Mesendoderm (in vitro differentiated cells): ENCODE results near the gene ADAR.

Experiments
- DNase-seq: peaks from one replicate; pipeline ENCODE4 v3.0.0; 2013
- H2AK5ac ChIP-seq: 2 replicates; pipeline ENCODE4 v1.6.1; 2013; ENCODE audit warnings: low read length, inconsistent platforms
- H2BK120ac ChIP-seq: 2 replicates; pipeline ENCODE4 v1.6.1; 2013; ENCODE audit warnings: low read depth, mild to moderate bottlenecking, low read length, moderate library complexity, mixed read lengths
- H2BK15ac ChIP-seq: replicated peaks from 2 replicates; pipeline ENCODE4 v1.6.1; 2013; ENCODE audit warnings: low read depth, mild to moderate bottlenecking, moderate library complexity
- H2BK5ac ChIP-seq: 2 replicates; pipeline ENCODE4 v1.6.1; 2013; ENCODE audit warnings: low read length, inconsistent platforms
- H3K18ac ChIP-seq: 2 replicates; pipeline ENCODE4 v1.6.1; 2013; ENCODE audit warnings: mild to moderate bottlenecking, low read length, mixed read lengths
- H3K23ac ChIP-seq: one replicate; pipeline ENCODE4 v1.6.1; 2013; ENCODE audit warnings: low read length
- H3K27ac ChIP-seq: 2 replicates; pipeline ENCODE4 v1.5.1; 2013; ENCODE audit warnings: low read depth, mild to moderate bottlenecking, inconsistent platforms, low read length, moderate library complexity
- H3K27me3 ChIP-seq: 2 replicates; pipeline ENCODE4 v1.6.1; 2013; ENCODE audit warnings: low read length, control low read depth, mild to moderate bottlenecking, inconsistent platforms; ENCODE audit not compliant: insufficient read depth, poor library complexity
- H3K36me3 ChIP-seq: 2 replicates; pipeline ENCODE4 v1.6.1; 2013; ENCODE audit warnings: low read length, inconsistent platforms; ENCODE audit not compliant: control insufficient read depth, insufficient read depth
- H3K4ac ChIP-seq: one replicate; pipeline ENCODE4 v1.6.1; 2013; ENCODE audit warnings: low read depth, mild to moderate bottlenecking, low read length, moderate library complexity
- H3K4me1 ChIP-seq: 2 replicates; pipeline ENCODE4 v1.6.1; 2013; ENCODE audit warnings: low read depth, low read length, inconsistent platforms; ENCODE audit not compliant: control insufficient read depth
- H3K4me2 ChIP-seq: 2 replicates; pipeline ENCODE4 v1.6.1; 2013; ENCODE audit warnings: low read length
- H3K4me3 ChIP-seq: 2 replicates; pipeline ENCODE4 v1.5.1; 2013; ENCODE audit warnings: mild to moderate bottlenecking, low read length
- H3K56ac ChIP-seq: one replicate; pipeline ENCODE4 v1.6.1; 2013; ENCODE audit warnings: low read length
- H3K79me1 ChIP-seq: 2 replicates; pipeline ENCODE4 v1.6.1; 2013; ENCODE audit warnings: low read length, inconsistent platforms
- H3K79me2 ChIP-seq: 2 replicates; pipeline ENCODE4 v1.6.1; 2013; ENCODE audit warnings: mild to moderate bottlenecking, low read length; ENCODE audit not compliant: control insufficient read depth, insufficient read depth
- H3K9ac ChIP-seq: 2 replicates; pipeline ENCODE4 v1.6.1; 2013; ENCODE audit warnings: low read length, inconsistent platforms
- H4K5ac ChIP-seq: one replicate; pipeline ENCODE4 v1.6.1; 2013; ENCODE audit warnings: low read length
- H4K8ac ChIP-seq: one replicate; pipeline ENCODE4 v1.6.1; 2013; ENCODE audit warnings: low read depth, mild to moderate bottlenecking, control low read depth, low read length, moderate library complexity
- WGBS: extraction: QIAGEN DNeasy Blood & Tissue Kit; methylation state at CpG from one replicate; pipeline ENCODE4 v1.1.7; 2013; ENCODE audit warnings: low lambda C conversion rate, missing lambda C conversion rate; ENCODE audit not compliant: insufficient coverage; ENCODE audit errors: extremely low coverage; 5-methylcytosine and 5-hydroxymethylcytosine counted together

The ADAR gene

GRCh38 chr1:154556422-154556821, 51.6 kb downstream of the ADAR start:
- peak overlapping the region; percentile 92 for H3K56ac ChIP-seq
- H3K27me3 ChIP-seq, result no peaks in the 10 kb centered on the region
- H3K4me2 ChIP-seq, result peak overlapping the region; percentile 98
- H2BK5ac ChIP-seq, result no peak overlapping the region
- no CpG with 5 or more reads among the region's 4 CpGs for WGBS
- H3K79me2 ChIP-seq, result peaks cover 26% of the 10 kb centered on the region
- H2AK5ac ChIP-seq, result no peak overlapping the region
- peaks cover 16% of the 10 kb centered on the region for H3K36me3 ChIP-seq
- no peak overlapping the region for H3K27ac ChIP-seq
- no peak overlapping the region for H2BK15ac ChIP-seq
- H3K18ac ChIP-seq, result no peak overlapping the region
- peaks cover 19% of the 10 kb centered on the region for H3K79me1 ChIP-seq
- peak; percentile 81 for DNase-seq
- H3K23ac ChIP-seq, result peak overlapping the region; percentile 69
- no peak overlapping the region for H4K5ac ChIP-seq
- no peak overlapping the region for H3K4me3 ChIP-seq
- H2BK120ac ChIP-seq, result no peak overlapping the region
- no peak overlapping the region for H3K4ac ChIP-seq
- H3K9ac ChIP-seq, result peak overlapping the region; percentile 93
- no peak overlapping the region for H4K8ac ChIP-seq
- peaks cover 10% of the 10 kb centered on the region for H3K4me1 ChIP-seq

GRCh38 chr1:154553056-154554030, 54.6 kb downstream of the ADAR start:
- Histone ChIP-seq H2BK15ac (no peak overlapping the region), H3K27ac (no peak overlapping the region), H3K4me2 (no peak overlapping the region), H3K4me1 (peaks cover 10% of the 10 kb centered on the region), H3K4me3 (no peak overlapping the region), H3K56ac (no peak overlapping the region), H4K5ac (no peak overlapping the region), H4K8ac (no peak overlapping the region), H3K36me3 (peaks cover 32% of the 10 kb centered on the region), H3K79me1 (peaks cover 22% of the 10 kb centered on the region), H2AK5ac (no peak overlapping the region), H2BK120ac (no peak overlapping the region), H3K9ac (no peak overlapping the region), H3K79me2 (peaks cover 26% of the 10 kb centered on the region), H2BK5ac (no peak overlapping the region), H3K23ac (no peak overlapping the region), H3K18ac (no peak overlapping the region), H3K27me3 (no peaks in the 10 kb centered on the region), H3K4ac (no peak overlapping the region)
- no peak for DNase-seq
- WGBS, result no CpG with 5 or more reads among the region's 12 CpGs

GRCh38 chr1:154552036-154552435, 56.0 kb downstream of the ADAR start:
- Histone ChIP-seq H3K27ac (no peak overlapping the region), H3K23ac (no peak overlapping the region), H3K56ac (no peak overlapping the region), H3K79me2 (peaks cover 16% of the 10 kb centered on the region), H3K4ac (no peak overlapping the region), H3K4me1 (peaks cover 7% of the 10 kb centered on the region), H3K27me3 (no peaks in the 10 kb centered on the region), H4K5ac (no peak overlapping the region), H2BK120ac (no peak overlapping the region), H3K9ac (no peak overlapping the region), H2BK15ac (no peak overlapping the region), H3K4me2 (no peak overlapping the region), H4K8ac (no peak overlapping the region), H3K79me1 (peaks cover 14% of the 10 kb centered on the region), H3K36me3 (peaks cover 32% of the 10 kb centered on the region), H2AK5ac (no peak overlapping the region), H2BK5ac (no peak overlapping the region), H3K18ac (no peak overlapping the region), H3K4me3 (no peak overlapping the region)
- WGBS, result no CpG with 5 or more reads among the region's 6 CpGs
- DNase-seq, result no peak

GRCh38 chr1:154551474-154551873, 56.5 kb downstream of the ADAR start:
- no CpG with 5 or more reads among the region's 4 CpGs for WGBS
- Histone ChIP-seq H4K5ac (no peak overlapping the region), H3K4me3 (no peak overlapping the region), H3K18ac (no peak overlapping the region), H2BK5ac (no peak overlapping the region), H2AK5ac (no peak overlapping the region), H3K27ac (no peak overlapping the region), H3K79me1 (peaks cover 10% of the 10 kb centered on the region), H3K9ac (no peak overlapping the region), H2BK120ac (no peak overlapping the region), H3K79me2 (peaks cover 10% of the 10 kb centered on the region), H2BK15ac (no peak overlapping the region), H3K27me3 (no peaks in the 10 kb centered on the region), H3K4me1 (peaks cover 3% of the 10 kb centered on the region), H4K8ac (no peak overlapping the region), H3K4ac (no peak overlapping the region), H3K56ac (no peak overlapping the region), H3K4me2 (no peak overlapping the region), H3K36me3 (peaks cover 32% of the 10 kb centered on the region), H3K23ac (no peak overlapping the region)
- DNase-seq, result no peak

GRCh38 chr1:154550657-154551056, 57.3 kb downstream of the ADAR start:
- peaks cover 32% of the 10 kb centered on the region for H3K36me3 ChIP-seq
- no peak overlapping the region for H3K9ac ChIP-seq
- no CpG with 5 or more reads among the region's 6 CpGs for WGBS

More at GRCh38 chr1:154550657-154551056, 57.3 kb downstream of the ADAR start:
- no peaks in the 10 kb centered on the region for H3K4me1 ChIP-seq
- no peak overlapping the region for H4K5ac ChIP-seq
- no peak overlapping the region for H2BK5ac ChIP-seq
- no peak overlapping the region for H3K56ac ChIP-seq
- no peak overlapping the region for H3K4me2 ChIP-seq
- no peak for DNase-seq
- no peak overlapping the region for H2BK15ac ChIP-seq
- no peak overlapping the region for H3K27ac ChIP-seq
- no peak overlapping the region for H3K4ac ChIP-seq
- no peak overlapping the region for H3K23ac ChIP-seq
- no peak overlapping the region for H4K8ac ChIP-seq
- H3K18ac ChIP-seq, result no peak overlapping the region
- H3K79me2 ChIP-seq, result peaks cover 2% of the 10 kb centered on the region
- H2BK120ac ChIP-seq, result no peak overlapping the region
- no peak overlapping the region for H3K4me3 ChIP-seq
- no peak overlapping the region for H2AK5ac ChIP-seq
- peaks cover 3% of the 10 kb centered on the region for H3K79me1 ChIP-seq
- H3K27me3 ChIP-seq, result no peaks in the 10 kb centered on the region
